HG03097 (cell line): ENCODE results near the gene SLC66A2.

Experiments
- ATAC-seq: cut with Tn5 transposase; IDR thresholded peaks from one replicate; pipeline ENCODE4 v1.9.1; 2021; ENCODE audit not compliant: unreplicated experiment, low FRiP score

The SLC66A2 gene

GRCh38 chr18:79938196-79938595, 13.3 kb downstream of the SLC66A2 start:
- ATAC-seq: no peak

- ATAC-seq: no peak
Observed at GRCh38 chr18:79937103-79937860, 14.2 kb downstream of the SLC66A2 start.

- no peak for ATAC-seq
Observed at GRCh38 chr18:79936641-79937040, 14.8 kb downstream of the SLC66A2 start.

GRCh38 chr18:79935925-79936324, 15.5 kb downstream of the SLC66A2 start:
- ATAC-seq: no peak

- ATAC-seq: no peak
Observed at GRCh38 chr18:79935499-79935898, 16.0 kb downstream of the SLC66A2 start.

GRCh38 chr18:79935098-79935480, 16.4 kb downstream of the SLC66A2 start:
- ATAC-seq: no peak

GRCh38 chr18:79934311-79935097, 16.9 kb downstream of the SLC66A2 start:
- no peak for ATAC-seq

- no peak for ATAC-seq
Observed at GRCh38 chr18:79933765-79934164, 17.7 kb downstream of the SLC66A2 start.

- ATAC-seq: no peak
Observed at GRCh38 chr18:79932907-79933306, 18.5 kb downstream of the SLC66A2 start.

GRCh38 chr18:79931475-79931874, 20.0 kb downstream of the SLC66A2 start:
- ATAC-seq: no peak

GRCh38 chr18:79930020-79930642, 21.3 kb downstream of the SLC66A2 start:
- ATAC-seq: no peak

GRCh38 chr18:79928563-79928960, 22.9 kb downstream of the SLC66A2 start:
- ATAC-seq: no peak

GRCh38 chr18:79927607-79928562, 23.6 kb downstream of the SLC66A2 start:
- ATAC-seq: no peak

- ATAC-seq: no peak
Observed at GRCh38 chr18:79926715-79927606, 24.5 kb downstream of the SLC66A2 start.

GRCh38 chr18:79926306-79926705, 25.1 kb downstream of the SLC66A2 start:
- no peak for ATAC-seq

GRCh38 chr18:79924814-79925731, 26.4 kb downstream of the SLC66A2 start:
- ATAC-seq: no peak

GRCh38 chr18:79923896-79924585, 27.4 kb downstream of the SLC66A2 start:
- ATAC-seq: no peak

- no peak for ATAC-seq
Observed at GRCh38 chr18:79922971-79923411, 28.5 kb downstream of the SLC66A2 start.
